ENCODE results near the gene DTNB.

DNA sequence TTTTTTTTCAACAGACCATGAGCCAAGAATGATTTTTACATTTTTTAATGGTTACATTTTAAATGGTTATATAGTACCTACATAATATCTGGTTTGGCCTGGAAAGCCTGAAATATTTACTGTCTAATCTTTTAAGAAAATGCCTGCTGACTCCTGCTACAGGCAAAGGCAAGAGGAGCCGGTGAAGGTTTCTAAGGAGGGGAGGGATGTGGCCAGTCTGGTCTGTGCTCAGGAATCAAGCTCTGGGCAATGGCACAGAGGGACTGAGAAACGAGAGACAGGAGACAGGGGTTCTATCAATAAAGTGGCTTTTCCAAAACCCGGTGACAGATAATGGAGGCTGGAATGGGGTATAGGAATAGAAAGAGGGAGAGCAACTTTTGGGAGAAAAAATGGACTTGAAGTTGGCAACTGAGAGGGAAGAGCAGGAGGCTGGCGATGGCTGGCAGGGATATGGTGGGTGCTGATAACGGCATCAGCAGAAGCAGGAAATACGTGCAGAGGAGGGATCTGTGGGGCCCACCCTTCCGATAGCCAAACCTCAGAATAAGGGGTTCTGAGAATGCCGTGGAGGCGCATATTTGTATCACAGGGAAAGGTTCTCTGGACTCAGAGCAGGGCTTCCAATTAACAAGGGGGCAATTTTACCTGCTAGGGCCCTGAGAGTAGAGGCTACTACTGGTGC, 267.6 kb downstream of the DTNB start:
- no peak for TF ChIP-seq CTCF (conservative IDR thresholded peaks at IDR 0.05)
- TF ChIP-seq ZFX (IDR thresholded peaks at IDR 0.05): no peak

Measured in C4-2B (cell line).